ENCODE results near the gene CMKLR1.

The CMKLR1 gene, protein sequence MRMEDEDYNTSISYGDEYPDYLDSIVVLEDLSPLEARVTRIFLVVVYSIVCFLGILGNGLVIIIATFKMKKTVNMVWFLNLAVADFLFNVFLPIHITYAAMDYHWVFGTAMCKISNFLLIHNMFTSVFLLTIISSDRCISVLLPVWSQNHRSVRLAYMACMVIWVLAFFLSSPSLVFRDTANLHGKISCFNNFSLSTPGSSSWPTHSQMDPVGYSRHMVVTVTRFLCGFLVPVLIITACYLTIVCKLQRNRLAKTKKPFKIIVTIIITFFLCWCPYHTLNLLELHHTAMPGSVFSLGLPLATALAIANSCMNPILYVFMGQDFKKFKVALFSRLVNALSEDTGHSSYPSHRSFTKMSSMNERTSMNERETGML

DNA sequence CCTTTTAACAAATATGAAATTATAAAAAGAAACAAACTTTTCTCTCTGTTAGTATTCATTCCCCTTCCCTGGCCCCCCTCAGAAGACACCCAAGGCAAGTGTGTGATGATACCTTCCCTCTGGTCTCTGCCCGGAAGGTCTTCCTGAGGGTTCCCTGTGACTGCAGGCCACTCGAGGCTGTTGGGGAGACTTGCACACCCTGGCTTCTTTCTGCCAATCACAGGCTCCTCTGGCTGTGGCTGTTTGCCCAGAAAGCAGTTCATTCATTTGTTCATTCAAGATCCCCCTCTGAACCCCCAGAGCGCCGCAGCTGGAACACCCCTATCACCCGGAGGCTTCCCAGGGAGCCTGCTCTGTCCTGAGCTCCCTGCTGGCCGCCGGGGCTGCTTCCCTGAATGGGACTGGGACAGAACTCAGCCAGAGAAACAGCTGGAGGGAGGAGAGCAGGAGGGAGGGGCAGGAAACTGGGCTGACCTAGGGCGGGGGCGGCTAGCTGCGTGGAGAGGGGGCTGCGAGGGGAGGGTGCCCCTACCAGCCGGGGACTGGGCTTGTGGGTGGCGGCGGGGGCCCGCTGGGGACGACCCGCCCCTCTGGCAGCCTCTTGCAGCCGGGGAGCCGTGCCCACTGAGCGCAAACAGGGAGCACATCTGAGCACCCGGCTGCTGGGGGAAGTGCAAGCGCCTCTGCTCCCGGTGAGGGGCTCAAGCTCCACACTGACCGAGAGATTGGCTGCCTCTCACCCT lies at the start of gene CMKLR1:
TSS of gene CMKLR1 (minus strand) at position 397 of the 743 bp plus-strand sequence. CDS start 45,720 bp downstream, outside the sequence.
- no peak for DNase-seq

DNA sequence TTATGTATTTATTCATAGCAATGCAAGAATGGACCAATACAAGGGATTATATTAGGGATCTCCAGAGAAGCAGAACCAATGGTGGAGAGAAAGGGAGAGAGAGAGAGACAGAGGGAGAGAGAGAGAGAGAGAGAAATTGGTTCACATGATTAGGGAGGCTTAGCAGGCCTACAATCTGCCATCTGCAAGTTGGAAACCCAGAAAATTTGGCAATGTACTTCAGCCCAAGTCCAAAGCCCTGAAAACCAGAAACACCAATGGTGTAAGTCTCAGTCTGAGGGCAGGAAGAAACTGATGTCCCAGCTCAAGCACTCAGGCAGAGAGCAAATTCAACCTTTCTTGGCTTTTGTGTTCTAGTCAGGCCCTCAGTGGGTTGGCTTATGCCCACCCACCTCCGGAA lies 48.7 kb upstream of the CMKLR1 start:
- no peak for DNase-seq

DNA sequence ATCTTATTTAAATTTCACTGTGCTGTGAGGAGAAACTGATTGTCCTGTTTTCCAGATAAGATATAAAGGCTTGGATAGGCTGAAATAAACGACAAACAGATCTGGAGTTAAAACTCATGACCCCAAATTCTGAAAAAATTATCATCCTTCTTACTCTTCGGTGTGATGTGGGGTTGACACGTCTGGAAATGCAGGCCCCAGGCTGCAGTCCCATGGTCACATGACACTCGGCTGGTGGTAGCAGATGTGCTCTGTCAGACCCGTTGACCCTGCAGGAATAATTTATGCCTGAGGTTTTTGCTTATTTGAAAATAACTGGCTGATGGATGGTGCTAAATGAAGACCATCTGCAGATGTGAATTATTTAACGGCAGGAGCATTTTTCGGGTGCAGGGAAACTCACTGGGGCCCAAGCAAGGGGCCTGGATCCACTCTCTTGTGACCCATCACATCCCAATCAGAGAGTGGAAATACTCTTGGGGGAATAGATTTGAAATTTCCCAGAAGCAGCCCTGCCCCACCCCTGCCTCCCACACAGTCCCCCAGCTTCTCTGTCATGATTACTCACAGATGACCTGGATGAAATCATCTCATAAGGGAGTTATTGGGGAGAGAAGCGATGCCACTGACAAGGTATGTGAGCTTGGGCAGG lies 47.7 kb upstream of the CMKLR1 start:
- DNase-seq, result no peak

DNA sequence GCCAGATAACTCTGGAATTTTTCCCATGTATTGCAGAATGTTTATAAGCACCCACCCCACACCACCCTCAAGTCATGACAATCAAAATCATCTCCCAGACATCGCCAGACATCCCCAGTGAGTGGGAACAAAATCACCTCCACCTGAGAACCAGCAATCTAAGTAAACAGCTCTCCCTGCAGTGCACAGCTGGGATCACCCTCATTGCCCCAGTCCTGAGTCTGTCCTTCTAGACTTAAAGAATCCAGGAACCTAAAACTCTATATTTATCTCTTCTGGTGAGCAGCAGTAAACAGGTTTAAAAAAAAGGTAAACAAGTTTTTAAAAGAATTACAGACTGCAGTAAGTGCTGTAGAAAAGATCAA lies 43.3 kb upstream of the CMKLR1 start:
- DNase-seq, result no peak

DNA sequence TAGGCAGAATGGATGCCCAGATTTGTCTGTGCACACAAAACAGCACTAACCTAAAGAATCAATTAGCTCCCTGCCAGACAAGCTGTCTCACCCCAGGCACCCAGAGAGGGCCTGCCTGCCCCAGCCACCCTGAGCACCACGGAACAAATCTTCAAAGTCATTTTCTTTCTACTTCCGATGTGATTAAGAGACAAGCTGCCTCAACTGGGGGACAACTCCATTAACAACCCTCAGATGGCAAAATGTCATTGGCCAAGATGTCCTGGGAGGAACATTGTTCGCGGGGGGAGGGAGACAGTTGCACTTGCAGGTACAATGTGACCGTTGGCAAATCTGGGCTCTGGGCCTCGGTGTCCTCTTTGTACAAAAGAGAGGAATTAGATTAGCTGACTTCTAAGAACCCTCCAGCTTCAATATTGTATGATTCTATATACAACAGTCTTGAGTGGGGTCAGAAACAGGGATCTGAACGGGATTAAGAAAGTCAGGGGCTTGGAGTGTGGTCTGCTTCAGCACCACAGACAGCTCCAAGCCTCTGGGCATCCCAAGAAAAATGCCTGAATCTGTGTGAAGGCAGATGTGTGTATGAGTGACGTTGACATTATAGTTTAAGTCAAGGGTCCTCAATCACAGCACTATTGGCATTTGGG lies 42.8 kb upstream of the CMKLR1 start:
- no peak for DNase-seq

DNA sequence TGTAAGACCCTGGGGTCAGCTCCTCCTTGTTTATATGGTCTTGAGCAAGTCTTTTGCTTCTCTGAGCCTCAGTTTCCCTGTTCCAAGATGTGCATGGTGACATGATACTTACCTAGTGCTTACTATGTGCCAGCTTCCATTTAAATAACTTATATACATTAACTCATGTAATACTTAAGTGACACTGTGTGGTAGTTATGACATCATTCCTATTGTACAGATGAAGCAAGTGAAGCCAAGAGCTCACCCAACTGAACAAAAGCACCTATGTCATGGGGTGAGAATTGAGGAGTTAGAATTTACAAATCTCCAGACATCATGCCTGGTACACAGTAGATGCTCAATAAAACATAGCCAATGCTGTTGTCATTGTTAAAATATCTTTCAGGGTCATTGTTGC lies 41.3 kb upstream of the CMKLR1 start:
- no peak for DNase-seq

DNA sequence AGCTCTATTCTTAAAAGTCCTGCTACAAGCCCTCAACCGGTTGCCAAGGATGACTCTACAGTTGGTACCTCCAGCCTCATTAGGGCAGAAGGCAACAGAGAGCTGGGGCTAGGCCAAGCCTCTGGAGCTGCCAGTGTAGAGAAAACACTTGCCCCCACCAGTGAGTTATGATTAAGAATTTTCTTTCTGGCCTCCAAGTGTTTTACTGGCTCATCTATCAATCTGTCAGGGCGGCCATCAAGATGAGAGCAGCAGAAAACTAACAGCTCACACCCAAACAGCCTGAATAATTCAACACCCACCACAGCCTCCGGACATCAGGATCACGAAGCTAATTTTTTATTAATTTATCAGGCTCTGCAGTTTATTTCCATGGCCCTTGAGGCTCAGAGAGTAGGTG lies 40.7 kb upstream of the CMKLR1 start:
- no peak for DNase-seq

DNA sequence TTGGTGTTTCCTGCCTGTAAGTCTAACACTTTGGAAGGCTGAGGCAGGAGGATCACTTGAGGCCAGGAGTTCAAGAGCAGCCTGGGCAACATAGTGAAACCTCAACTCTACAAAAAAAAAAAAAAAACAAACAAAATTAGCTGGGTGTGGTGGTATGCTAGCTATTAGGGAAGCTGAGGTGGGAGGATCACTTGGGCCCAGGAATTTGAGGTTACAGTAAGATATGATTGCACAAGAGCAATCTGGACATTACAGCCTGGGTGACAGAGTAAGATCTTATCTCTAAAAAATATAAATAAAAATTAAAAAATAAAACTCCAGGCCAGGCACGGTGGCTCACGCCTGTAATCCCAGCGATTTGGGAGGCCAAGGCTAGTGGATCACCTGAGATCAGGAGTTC lies 39.8 kb upstream of the CMKLR1 start:
- DNase-seq, result no peak

DNA sequence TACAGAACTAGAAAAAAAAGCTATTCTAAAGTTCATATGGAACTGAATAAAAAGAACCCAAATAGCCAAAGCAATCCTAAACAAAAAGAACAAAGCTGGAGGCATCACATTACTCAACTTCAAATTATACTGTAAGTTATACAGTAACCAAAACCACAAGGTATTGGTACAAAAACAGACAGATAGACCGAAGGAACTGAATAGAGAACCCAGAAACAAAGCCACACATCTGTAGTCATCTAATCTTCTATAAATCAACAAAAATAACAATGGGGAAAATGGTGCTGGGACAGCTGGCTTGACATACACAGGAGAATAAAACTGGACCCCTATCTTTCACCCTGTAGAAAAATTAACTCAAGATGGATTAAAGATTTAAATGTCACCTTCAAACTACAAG lies 38.1 kb upstream of the CMKLR1 start:
- DNase-seq, result no peak

DNA sequence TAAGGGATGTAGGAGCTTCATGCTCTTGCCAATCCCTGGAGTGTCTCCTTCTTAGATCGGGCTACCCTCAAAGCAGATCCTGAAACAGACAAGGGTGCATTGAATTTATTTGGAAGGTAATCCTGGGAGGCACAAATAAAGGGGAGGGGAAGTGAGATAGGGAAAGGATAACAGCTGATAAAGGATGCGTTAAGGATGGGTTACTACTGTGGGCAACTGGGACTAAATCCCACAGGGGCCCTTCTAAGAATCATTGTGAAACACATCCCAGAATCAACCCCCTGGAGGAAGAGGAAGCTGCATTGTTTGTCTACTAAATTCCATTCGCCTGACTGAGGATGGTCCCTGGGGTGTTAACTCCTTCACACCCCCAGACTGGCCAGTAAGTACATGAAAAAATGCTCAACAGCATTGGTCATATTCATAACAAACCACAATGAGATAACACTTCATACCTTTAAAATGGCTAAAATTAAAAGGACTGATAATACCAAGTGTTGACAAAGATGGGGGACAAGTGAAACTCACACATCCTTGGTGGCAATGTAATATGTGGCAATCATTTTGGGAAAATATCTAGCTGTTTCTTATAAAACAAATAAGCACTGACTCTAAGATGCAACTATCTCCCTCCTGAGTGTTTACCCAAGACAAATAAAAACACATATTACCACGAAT lies 37.0 kb upstream of the CMKLR1 start:
- DNase-seq, result no peak

DNA sequence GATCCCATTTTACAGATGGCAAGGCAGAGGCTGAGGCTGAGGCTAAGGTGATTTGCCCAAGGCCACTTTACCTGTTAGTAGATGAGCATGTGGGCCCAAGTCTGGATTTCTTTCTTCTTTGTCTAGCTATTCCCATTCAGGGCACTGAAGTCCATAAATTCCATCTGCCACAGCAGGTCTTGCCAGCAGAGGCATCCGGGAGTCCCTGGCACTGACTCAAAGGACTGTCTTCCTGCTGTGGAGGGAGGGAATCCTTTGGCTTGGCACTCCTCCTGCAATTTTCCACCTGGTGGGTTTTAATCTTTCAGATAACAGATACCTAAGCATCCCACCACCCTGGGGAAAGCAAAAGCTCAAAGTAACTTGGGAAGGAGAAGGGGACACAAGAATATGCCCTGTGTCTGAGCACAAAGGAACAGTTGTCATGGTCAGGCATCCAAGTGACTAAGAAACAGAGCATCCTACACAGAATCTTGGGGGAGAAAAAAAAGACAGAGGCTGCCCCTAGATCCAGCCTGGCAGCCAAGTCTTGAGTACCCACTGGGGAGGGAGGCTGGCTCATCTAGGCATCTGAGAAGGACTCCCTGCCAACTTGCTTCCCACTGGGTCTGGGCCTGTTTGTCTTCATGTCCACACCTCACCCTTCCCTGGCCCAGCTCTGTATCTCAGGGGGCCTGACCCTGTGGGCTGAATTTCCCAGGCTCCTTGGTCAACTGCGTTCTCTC lies 35.6 kb upstream of the CMKLR1 start:
- no peak for DNase-seq

DNA sequence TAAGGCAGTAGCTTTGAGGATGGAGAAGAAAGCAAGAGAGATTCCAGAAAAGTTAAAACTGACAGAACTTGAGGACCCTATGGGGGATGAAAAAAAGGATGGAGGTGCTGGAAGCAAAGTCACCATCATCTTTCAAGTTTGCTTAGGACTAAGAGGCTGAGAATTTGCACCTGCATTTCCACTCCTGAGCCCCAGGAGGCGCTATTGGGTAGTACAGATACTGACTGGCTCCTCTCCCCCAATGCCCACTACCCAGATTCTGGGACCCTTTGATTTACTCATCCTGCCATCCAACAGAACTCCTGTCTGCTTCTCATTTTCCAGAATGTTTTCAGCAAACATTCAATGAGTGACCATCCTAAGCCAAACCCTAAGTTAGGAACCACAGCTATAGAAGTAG lies 34.0 kb upstream of the CMKLR1 start:
- DNase-seq, result no peak

DNA sequence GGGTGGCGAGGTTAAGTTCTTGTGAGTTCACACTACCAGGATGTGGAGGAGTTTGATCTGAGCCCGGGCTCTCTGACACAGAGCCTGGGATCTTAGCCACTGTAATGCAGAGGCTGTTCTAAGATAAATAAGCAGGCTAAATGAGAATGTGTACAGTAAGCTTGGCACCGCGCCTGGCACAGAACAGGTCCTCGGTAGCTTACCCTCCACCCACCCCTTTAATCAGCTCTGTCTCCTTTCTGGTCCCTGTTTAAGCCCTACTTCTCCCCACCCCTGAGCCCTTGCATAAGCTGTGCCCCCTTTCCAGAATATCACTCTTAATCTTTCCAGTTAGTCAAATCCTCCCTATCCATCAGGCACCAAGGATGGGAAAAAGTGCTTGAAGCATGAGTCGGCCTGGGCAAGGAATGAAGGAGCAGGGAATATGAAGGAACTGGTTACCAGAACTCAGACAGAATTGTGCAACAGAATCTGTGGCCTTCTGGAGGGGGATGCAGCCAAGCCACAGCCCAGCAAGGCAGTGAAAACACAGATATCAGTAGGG lies 32.8 kb upstream of the CMKLR1 start:
- DNase-seq, result no peak

DNA sequence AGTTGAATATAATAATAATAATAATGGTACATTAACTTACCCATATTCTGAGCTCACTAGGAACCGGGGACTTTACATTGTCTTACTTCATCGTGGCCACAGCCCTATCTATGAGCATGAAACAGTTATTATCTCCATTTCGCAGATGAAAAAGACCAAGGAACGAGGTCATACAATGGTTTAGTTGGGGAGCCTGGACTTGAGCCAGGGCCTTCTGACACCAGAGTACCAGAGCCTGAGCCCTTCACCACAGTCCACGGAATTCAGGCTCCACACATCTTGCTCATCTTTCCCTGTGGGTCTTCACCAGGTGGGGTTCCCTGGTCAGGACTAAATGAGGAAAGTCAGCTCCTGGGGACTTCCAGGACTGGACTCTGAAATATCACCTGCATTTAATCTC lies 31.3 kb upstream of the CMKLR1 start:
- DNase-seq, result no peak

DNA sequence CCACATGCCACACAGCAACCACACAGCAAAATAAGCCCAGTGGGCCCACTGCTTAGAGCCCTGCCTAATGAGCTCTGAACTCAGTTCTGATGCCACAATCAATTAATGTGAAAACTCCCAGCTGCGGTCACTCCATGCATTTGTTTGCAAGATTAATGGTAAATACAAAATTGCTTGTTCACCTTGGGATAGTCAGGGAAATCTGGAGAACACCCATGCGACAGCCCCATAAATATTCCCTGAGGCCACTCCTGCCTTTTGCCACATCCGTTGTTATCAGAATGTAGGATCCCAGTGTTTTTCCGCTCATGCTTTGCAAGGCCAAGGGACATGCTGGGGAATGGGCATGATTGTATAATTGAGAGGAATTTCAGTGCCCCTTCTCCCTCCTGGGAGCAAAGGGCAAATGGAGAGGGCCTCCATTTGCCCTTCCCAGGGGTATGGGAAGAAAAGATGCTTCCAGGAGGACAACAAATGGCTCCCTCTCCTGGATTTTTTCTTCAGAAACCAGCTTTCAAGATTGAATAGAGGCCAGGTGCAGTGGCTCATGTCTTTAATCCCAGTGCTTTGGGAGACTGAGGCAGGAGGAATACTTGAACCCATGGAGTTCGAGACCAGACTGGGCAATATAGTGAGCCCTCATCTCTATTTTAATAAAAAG lies 30.8 kb upstream of the CMKLR1 start:
- DNase-seq, result no peak

DNA sequence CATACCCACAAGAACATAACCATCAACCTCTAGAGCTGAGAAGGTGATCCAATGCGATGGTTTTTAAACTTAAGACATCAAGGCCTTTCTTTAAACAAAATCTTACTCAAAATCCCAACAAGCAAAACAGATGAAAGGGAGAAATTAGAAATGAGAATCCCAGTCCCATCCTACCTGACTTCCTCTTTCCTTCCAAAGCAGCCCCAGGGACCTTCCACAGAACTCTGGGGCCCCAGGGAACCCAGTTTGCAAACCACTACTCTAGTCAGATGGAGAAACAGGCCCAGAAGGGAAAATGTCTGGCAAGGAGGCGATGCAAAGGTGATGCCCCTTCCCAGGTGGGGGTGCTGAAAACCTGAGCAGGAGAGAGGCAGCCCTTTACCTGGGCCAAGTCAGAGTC lies 29.0 kb upstream of the CMKLR1 start:
- DNase-seq, result no peak

DNA sequence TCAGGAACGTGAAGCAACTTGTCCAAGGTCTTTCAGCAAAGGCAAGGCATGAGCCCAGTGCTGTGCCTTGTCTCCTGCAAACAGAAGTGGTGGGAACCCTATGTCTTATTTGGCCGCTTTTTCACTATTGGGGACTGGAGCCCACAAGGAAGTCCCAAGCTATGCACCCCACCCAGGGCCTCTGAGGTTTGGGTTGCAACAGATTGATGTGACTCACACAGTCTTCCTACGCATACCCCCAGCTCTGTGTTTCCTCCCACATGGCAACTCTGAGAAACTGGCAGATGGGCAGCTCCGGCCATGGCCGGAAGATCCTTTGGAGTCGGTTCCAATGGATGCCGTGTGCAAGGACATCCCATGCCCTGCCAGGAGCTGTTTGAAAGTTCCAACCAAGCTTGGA lies 28.3 kb upstream of the CMKLR1 start:
- no peak for DNase-seq

DNA sequence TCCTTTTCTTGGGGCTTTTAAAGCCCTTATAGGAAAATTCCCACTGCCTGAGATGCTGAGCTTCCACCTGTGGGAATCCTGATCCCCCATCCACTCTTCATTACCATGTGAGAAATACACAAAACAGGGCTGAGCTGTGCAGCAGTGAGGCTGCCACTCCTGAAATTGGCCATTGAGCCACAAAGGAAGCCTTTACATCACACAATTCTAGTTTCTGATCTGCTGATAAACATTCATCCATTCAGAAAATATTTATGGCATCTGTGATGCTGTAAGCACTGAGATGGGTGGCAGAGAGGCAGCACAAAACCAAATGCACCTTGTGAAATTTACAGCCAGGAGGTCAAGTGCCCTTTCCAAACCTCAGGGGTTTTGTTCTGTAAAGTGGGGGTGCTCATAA lies 26.2 kb upstream of the CMKLR1 start:
- DNase-seq, result no peak

DNA sequence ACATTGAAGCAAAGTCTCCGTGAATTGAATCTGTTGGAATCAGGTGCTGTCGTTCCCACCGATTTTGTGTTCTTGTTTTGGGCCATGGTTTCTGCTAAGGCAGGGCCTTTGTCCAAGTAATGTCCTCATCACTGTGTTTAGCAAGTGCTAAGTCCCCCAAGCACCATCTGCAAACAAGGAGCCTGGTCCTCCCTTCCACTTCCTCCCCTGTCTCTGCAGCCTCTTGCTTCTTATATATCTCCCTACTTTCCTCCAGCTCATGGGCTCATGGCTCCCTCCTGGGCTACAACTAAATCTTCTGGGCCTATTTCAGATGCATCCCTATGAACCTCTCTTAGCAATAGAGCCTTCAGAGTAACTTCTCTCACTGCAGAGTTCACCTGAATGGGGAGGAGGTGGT lies 25.8 kb upstream of the CMKLR1 start:
- no peak for DNase-seq

DNA sequence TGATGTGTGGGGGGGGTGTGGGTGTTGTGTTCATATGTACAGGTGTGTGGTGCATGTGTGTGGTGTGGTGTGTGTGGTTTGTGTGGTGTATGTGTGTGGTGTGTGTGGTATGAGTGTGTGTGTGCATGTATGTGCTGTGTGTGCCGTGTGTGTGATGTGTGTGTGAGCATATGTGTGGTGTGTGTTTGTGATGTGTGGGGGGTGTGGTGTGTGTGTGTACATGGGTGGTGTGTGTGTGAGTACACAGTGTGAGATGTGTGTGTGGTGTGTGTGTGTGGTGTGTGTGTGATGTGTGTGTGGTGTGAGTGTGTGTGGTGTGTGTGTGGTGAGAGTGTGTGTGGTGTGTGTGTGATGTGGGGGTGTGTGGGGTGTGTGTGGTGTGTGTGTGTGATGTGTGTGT lies 24.5 kb upstream of the CMKLR1 start:
- DNase-seq, result no peak

DNA sequence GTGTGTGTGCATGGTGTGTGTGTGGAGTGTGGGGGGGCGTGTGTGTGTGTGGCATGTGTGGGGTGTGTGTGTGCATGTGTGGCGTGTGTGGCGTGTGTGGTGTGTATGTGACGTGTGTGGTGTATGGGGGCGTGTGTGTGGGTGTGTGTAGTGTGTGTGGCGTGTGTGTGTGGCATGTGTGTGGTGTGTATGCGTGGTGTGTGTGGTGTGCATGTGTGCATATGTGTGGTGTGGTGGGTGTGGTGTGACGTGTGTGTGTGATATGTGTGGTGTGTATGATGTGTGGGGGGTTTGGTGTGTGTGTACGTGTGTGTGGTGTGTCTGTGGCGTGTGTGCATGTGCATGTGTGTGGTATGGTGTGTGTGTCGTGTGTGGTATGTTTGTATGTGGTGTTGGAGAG lies 24.1 kb upstream of the CMKLR1 start:
- no peak for DNase-seq

DNA sequence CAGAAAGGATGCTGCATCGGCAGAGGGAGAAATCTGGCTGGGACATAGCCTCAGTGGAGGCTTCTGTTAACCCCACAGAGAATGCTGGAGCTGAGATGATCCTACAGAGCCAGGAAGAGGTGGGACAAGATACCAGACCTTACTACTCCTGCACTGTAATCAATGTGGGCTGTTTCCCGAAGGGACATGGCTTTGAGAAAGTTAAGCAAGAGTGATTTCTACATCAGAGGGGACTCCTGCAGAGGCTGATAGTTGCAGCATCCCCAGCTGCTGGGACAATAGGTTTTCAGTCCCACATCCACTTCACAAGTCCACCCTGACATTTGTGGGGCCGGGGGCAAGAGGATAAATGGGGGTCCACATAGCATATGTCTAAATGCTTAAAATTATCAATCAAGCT lies 22.5 kb upstream of the CMKLR1 start:
- no peak for DNase-seq

Data from NCI-H1436 (cell line).